ENCODE measurements around the gene NUP93. TPM values are rescaled to one million over a fixed set of nuclear protein-coding genes. Genes with fewer than 3 reads are reported as not detected.

Gene NUP93
- total and polyA plus RNA-seq, 9 of the 15 experiments (the other 6 are each of a cell fraction or from before 2014, with no cell fraction given), result 92.0 to 162 (median 121) TPM

DNA sequence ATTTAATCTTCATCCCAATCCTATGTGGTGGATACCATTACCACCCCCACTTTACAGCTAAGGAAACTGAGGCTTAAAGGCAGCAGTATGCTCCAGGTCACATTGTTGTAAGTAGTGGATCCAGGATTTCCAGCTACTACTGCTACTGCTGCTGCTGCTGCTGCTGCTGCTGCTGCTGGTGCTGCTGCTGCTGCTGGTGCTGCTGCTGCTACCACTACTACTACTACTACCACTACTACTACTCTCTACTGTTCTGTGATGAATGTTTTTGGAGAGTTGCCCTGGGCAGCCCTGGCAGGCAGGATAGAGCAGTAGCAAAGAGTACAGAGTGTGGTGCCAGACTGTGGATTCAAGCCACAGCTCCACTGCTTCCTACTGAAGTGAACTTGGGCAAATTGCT lies 85.8 kb downstream of the NUP93 start:
- Histone ChIP-seq H2AFZ (ENCODE audit: low read depth, low read length) (no peak overlapping the region), H3K36me3 (ENCODE audit: control insufficient read depth, insufficient read depth, low read length) (peaks cover 39% of the 10 kb centered on the region; the same call in 2 of the 3 replicates), H3K79me2 (ENCODE audit: control insufficient read depth, insufficient read depth, low read length) (no peaks in the 10 kb centered on the region), H3K4me1 (replicated peaks in 1 of 2; ENCODE audit: control insufficient read depth in 2 of 2, insufficient read depth in 2 of 2, low read length in 2 of 2) (no peaks in the 10 kb centered on the region), H3K27me3 (ENCODE audit: control insufficient read depth in 2 of 2, insufficient read depth in 2 of 2, low read length in 2 of 2) (no peaks in the 10 kb centered on the region), H3K27ac (ENCODE audit: extremely low read depth, low read depth, low read length) (no peak overlapping the region), H3K9me1 (ENCODE audit: control insufficient read depth, insufficient read depth, low read length) (no peaks in the 10 kb centered on the region), H4K20me1 (replicated peaks; ENCODE audit: control insufficient read depth, insufficient read depth, low read length) (no peaks in the 10 kb centered on the region), H3K4me3 (no peak overlapping the region), H3K4me2 (ENCODE audit: insufficient read depth, low read length) (no peak overlapping the region), H3K9me3 (replicated peaks; ENCODE audit: control insufficient read depth, insufficient read depth, low read depth, low read length) (no peaks in the 10 kb centered on the region), H3K9ac (ENCODE audit: insufficient read depth in 1 of 2, low read depth in 2 of 2, low read length in 2 of 2) (no peak overlapping the region)
- FAIRE-seq, result no peak
- ChIA-PET CTCF (ENCODE audit: low intra/inter-chr PET ratio) (no interaction called here), POLR2A (interaction anchor here (0.6 to 1.3 kb wide), 3 partner anchors 9 to 56 kb away, joined by 3 read pairs; no protein-coding TSS in a partner anchor)
- TF ChIP-seq HMG20B (CRISPR knock-in tag; IDR thresholded peaks at IDR 0.05) (no peak), PHTF2 (CRISPR knock-in tag; IDR thresholded peaks at IDR 0.05) (no peak), SAP30 (IDR thresholded peaks at IDR 0.05; ENCODE audit: borderline replicate concordance, insufficient read depth, low read depth, low read length, poor library complexity, severe bottlenecking) (no peak), SIN3B (IDR thresholded peaks at IDR 0.05; ENCODE audit: low read depth) (no peak), ZKSCAN8 (CRISPR knock-in tag; IDR thresholded peaks at IDR 0.05) (no peak), DEAF1 (CRISPR knock-in tag; IDR thresholded peaks at IDR 0.05) (no peak)
- ATAC-seq, result no peak
- in situ Hi-C loops (cut with MboI) (no loop called here), intact Hi-C loops (cut with micrococcal nuclease) (no loop called here)
- BruUV-seq (replicated peaks), result no TSS peak
- no peak for DNase-seq (ENCODE audit: extremely low read depth in 1 of 4, low spot score in 3 of 4)

Data from K562 (cell line).